HEK293T (cell line): ENCODE data around the gene NKX1-1.

Experiments used
- CTCF ChIA-PET: fragments of 350-600 bp; formaldehyde crosslinking; extraction: SDS; loops from one replicate; lab custom pipeline; 2021; ENCODE audit warnings: antibody characterized with exemption, inconsistent platforms; lab: Yijun Ruan, JAX
- POLR2A ChIA-PET: fragments of 350-600 bp; formaldehyde crosslinking; extraction: SDS; loops from one replicate; lab custom pipeline; 2020; ENCODE audit warnings: antibody characterized with exemption, inconsistent platforms; lab: Yijun Ruan, JAX
- DNase-seq: peaks from one replicate; pipeline ENCODE4 v3.0.0; 2012; ENCODE audit warnings: mixed read lengths; ENCODE audit errors: extremely low spot score
- ARNT ChIP-seq: fragments of 450-650 bp; IDR thresholded peaks from 2 replicates; pipeline ENCODE4 v1.6.1; 2017; ENCODE audit warnings: mild to moderate bottlenecking
- BHLHE40 ChIP-seq: fragments of 450-650 bp; IDR thresholded peaks from 2 replicates; pipeline ENCODE4 v1.6.1; 2016; ENCODE audit warnings: mild to moderate bottlenecking, moderate library complexity, borderline replicate concordance
- CTBP1 ChIP-seq: fragments of 450-650 bp; IDR thresholded peaks from 2 replicates; pipeline ENCODE4 v1.6.1; 2016; ENCODE audit warnings: borderline replicate concordance
- ELF4 ChIP-seq: fragments of 450-650 bp; IDR thresholded peaks from 2 replicates; pipeline ENCODE4 v1.6.1; 2017; ENCODE audit warnings: antibody characterized with exemption
- FOXA1 ChIP-seq: fragments of 450-650 bp; IDR thresholded peaks from 2 replicates; pipeline ENCODE4 v1.6.1; 2016; ENCODE audit warnings: mild to moderate bottlenecking
- FOXK2 ChIP-seq: fragments of 450-650 bp; IDR thresholded peaks from 2 replicates; pipeline ENCODE4 v1.6.1; 2016; ENCODE audit warnings: mild to moderate bottlenecking
- FOXM1 ChIP-seq: fragments of 450-650 bp; IDR thresholded peaks from 2 replicates; pipeline ENCODE4 v1.6.1; 2017; ENCODE audit warnings: mild to moderate bottlenecking, borderline replicate concordance
- HDGF ChIP-seq: fragments of 450-650 bp; IDR thresholded peaks from 2 replicates; pipeline ENCODE4 v1.6.1; 2017; ENCODE audit warnings: antibody characterized with exemption, borderline replicate concordance
- L3MBTL2 ChIP-seq: fragments of 450-650 bp; conservative IDR thresholded peaks from 2 replicates; pipeline ENCODE4 v1.6.1; 2016; ENCODE audit warnings: mild to moderate bottlenecking
- LEF1 ChIP-seq: fragments of 450-650 bp; IDR thresholded peaks from 2 replicates; pipeline ENCODE4 v1.6.1; 2017; ENCODE audit warnings: mild to moderate bottlenecking, borderline replicate concordance
- NFRKB ChIP-seq: fragments of 450-650 bp; IDR thresholded peaks from 2 replicates; pipeline ENCODE4 v1.6.1; 2016; ENCODE audit warnings: mild to moderate bottlenecking, moderate library complexity
- PKNOX1 ChIP-seq: fragments of 450-650 bp; IDR thresholded peaks from 2 replicates; pipeline ENCODE4 v1.6.1; 2016
- SP1 ChIP-seq: fragments of 450-650 bp; IDR thresholded peaks from 2 replicates; pipeline ENCODE4 v1.6.1; 2017
- SUZ12 ChIP-seq: fragments of 450-650 bp; IDR thresholded peaks from 2 replicates; pipeline ENCODE4 v1.6.1; 2016; ENCODE audit warnings: mild to moderate bottlenecking
- TARDBP ChIP-seq: fragments of 450-650 bp; IDR thresholded peaks from 2 replicates; pipeline ENCODE4 v1.6.1; 2016
- ZNF384 ChIP-seq: fragments of 450-650 bp; IDR thresholded peaks from 2 replicates; pipeline ENCODE4 v1.6.1; 2016

The NKX1-1 gene

GRCh38 chr4:1404573-1405253 is 1.5 kb downstream of the NKX1-1 start:
- CTCF ChIA-PET: no interaction called here

GRCh38 chr4:1403591-1404572 is 2.4 kb downstream of the NKX1-1 start:
- CTCF ChIA-PET: no interaction called here

More at GRCh38 chr4:1404573-1405253, 1.5 kb downstream of the NKX1-1 start:
- no peak for DNase-seq
- POLR2A ChIA-PET: no interaction called here
- TF ChIP-seq SUZ12 (no peak), BHLHE40 (no peak), FOXM1 (no peak), LEF1 (no peak), PKNOX1 (no peak), ARNT (no peak), SP1 (no peak), ZNF384 (no peak), TARDBP (no peak), L3MBTL2 (no peak), ELF4 (no peak), FOXK2 (no peak), HDGF (no peak), NFRKB (no peak), FOXA1 (no peak), CTBP1 (no peak)

GRCh38 chr4:1403177-1403583 is 3.1 kb downstream of the NKX1-1 start:
- TF ChIP-seq PKNOX1: no peak
- TF ChIP-seq FOXM1: no peak
- no peak for TF ChIP-seq SUZ12
- no peak for TF ChIP-seq FOXA1
- no peak for TF ChIP-seq HDGF
- TF ChIP-seq FOXK2: no peak
- no peak for TF ChIP-seq BHLHE40
- TF ChIP-seq L3MBTL2: no peak
- TF ChIP-seq LEF1: no peak
- TF ChIP-seq CTBP1: no peak
- TF ChIP-seq SP1: no peak
- no peak for TF ChIP-seq TARDBP
- no peak for TF ChIP-seq ZNF384
- no peak for TF ChIP-seq ARNT
- no peak for TF ChIP-seq ELF4
- TF ChIP-seq NFRKB: no peak
- DNase-seq: no peak
- POLR2A ChIA-PET: no interaction called here
- CTCF ChIA-PET: no interaction called here

More at GRCh38 chr4:1403591-1404572, 2.4 kb downstream of the NKX1-1 start:
- no peak for DNase-seq
- TF ChIP-seq FOXK2 (no peak), SUZ12 (no peak), FOXA1 (no peak), ARNT (no peak), L3MBTL2 (no peak), NFRKB (no peak), SP1 (no peak), TARDBP (no peak), CTBP1 (no peak), FOXM1 (no peak), BHLHE40 (no peak), LEF1 (no peak), HDGF (no peak), ELF4 (no peak), PKNOX1 (no peak), ZNF384 (no peak)
- POLR2A ChIA-PET: no interaction called here

- TF ChIP-seq BHLHE40 (no peak), ELF4 (no peak), CTBP1 (no peak), FOXA1 (no peak), LEF1 (no peak), HDGF (no peak), NFRKB (no peak), FOXM1 (no peak), SP1 (no peak), TARDBP (no peak), FOXK2 (no peak)
- CTCF ChIA-PET: no interaction called here
- no peak for DNase-seq
- POLR2A ChIA-PET: no interaction called here
Measured at GRCh38 chr4:1402516-1403091, 3.6 kb downstream of the NKX1-1 start.

DNA sequence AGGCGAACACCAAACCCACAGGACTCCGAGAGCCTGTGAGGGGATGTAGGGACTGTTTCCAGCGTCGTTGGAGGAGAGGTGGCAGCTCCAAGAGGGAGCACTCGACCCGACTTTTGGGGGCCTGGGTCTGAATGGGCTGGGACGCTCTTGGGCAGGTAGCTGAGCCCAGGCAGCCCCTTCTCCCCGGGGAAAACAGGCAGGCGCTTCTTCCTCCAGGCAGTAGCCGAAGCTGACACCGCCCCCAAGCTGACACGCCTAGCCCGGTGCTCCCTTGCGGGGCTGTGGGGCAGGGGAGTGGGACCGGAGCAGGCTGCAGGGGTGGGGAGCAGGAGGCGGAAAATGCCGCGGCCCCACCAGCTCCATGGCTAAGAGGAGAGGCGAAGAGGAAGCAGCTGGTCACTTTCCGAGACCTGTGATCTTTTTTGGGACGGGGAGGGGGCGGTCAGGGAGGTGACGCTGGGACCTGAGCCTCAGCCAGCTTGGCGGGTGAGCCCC is 4.2 kb downstream of the NKX1-1 start:
- TF ChIP-seq ELF4: no peak
- TF ChIP-seq TARDBP: no peak
- no peak for TF ChIP-seq SP1
- no peak for TF ChIP-seq SUZ12
- no peak for TF ChIP-seq FOXA1
- no peak for TF ChIP-seq PKNOX1
- TF ChIP-seq L3MBTL2: no peak
- TF ChIP-seq ZNF384: no peak
- TF ChIP-seq HDGF: no peak
- no peak for TF ChIP-seq FOXK2
- no peak for TF ChIP-seq BHLHE40
- TF ChIP-seq FOXM1: no peak
- ChIA-PET CTCF (no interaction called here), POLR2A (no interaction called here)
- DNase-seq: no peak
